GF-D8 (cell line): Measurements from ENCODE around the gene ATP11C.
"Not testable (repeated sequence)": the region's sequence is repeated elsewhere in the genome, so short reads cannot be mapped to it uniquely, and the experiment has no call there.

Source experiments
- DNase-seq: peaks from one replicate; lab custom pipeline; 2025; lab: John Stamatoyannopoulos, UW

ATP11C gene

GRCh38 chrX:139924069-139924695 lies 8.7 kb downstream of the ATP11C start:
- no peak for DNase-seq

GRCh38 chrX:139921142-139921541 lies 11.7 kb downstream of the ATP11C start:
- not testable (repeated sequence) for DNase-seq

GRCh38 chrX:139920316-139920715 lies 12.5 kb downstream of the ATP11C start:
- DNase-seq = no peak

GRCh38 chrX:139914421-139914820 lies 18.4 kb downstream of the ATP11C start:
- no peak for DNase-seq

GRCh38 chrX:139909712-139910111 lies 23.1 kb downstream of the ATP11C start:
- no peak for DNase-seq

- no peak for DNase-seq
Observed at GRCh38 chrX:139907078-139907477, 25.8 kb downstream of the ATP11C start.

- DNase-seq = no peak
Observed at GRCh38 chrX:139905743-139906142, 27.1 kb downstream of the ATP11C start.

GRCh38 chrX:139905051-139905450 lies 27.8 kb downstream of the ATP11C start:
- DNase-seq = no peak

- no peak for DNase-seq
Observed at GRCh38 chrX:139903210-139903609, 29.6 kb downstream of the ATP11C start.

- DNase-seq = no peak
Observed at GRCh38 chrX:139902559-139902958, 30.3 kb downstream of the ATP11C start.

- no peak for DNase-seq
Observed at GRCh38 chrX:139898334-139898733, 34.5 kb downstream of the ATP11C start.

- no peak for DNase-seq
Observed at GRCh38 chrX:139892512-139892911, 40.3 kb downstream of the ATP11C start.

- DNase-seq = no peak
Observed at GRCh38 chrX:139890991-139891700, 41.7 kb downstream of the ATP11C start.

- DNase-seq = no peak
Observed at GRCh38 chrX:139889760-139890159, 43.1 kb downstream of the ATP11C start.

- DNase-seq = no peak
Observed at GRCh38 chrX:139883984-139884383, 48.9 kb downstream of the ATP11C start.

- DNase-seq = no peak
Observed at GRCh38 chrX:139882299-139882698, 50.6 kb downstream of the ATP11C start.

GRCh38 chrX:139881572-139881971 lies 51.3 kb downstream of the ATP11C start:
- no peak for DNase-seq

GRCh38 chrX:139881130-139881529 lies 51.7 kb downstream of the ATP11C start:
- DNase-seq = no peak

GRCh38 chrX:139877710-139878414 lies 55.0 kb downstream of the ATP11C start:
- DNase-seq = no peak

- no peak for DNase-seq
Observed at GRCh38 chrX:139875841-139876240, 57.0 kb downstream of the ATP11C start.

GRCh38 chrX:139869796-139870195 lies 63.1 kb downstream of the ATP11C start:
- no peak for DNase-seq

- DNase-seq = no peak
Observed at GRCh38 chrX:139864640-139865039, 68.2 kb downstream of the ATP11C start.

- no peak for DNase-seq
Observed at GRCh38 chrX:139862208-139862607, 70.6 kb downstream of the ATP11C start.
